K562 (cell line): ENCODE measurements around the gene TTLL11.

Experiments
- CHD1 ChIP-seq: fragments of 200-600 bp; sonication (generic); IDR thresholded peaks from one replicate; pipeline ENCODE4 v1.6.1; 2012; ENCODE audit warnings: mild to moderate bottlenecking, moderate library complexity, low read length, inconsistent platforms
- EZH2 ChIP-seq: IDR thresholded peaks from 2 replicates; pipeline ENCODE4 v1.6.1; 2012; ENCODE audit warnings: low read depth, mild to moderate bottlenecking, inconsistent platforms, low read length, borderline replicate concordance
- GTF2A2 ChIP-seq: IDR thresholded peaks from 2 replicates; pipeline ENCODE4 v1.6.1; 2016; ENCODE audit warnings: mild to moderate bottlenecking, missing genetic modification characterization, missing compliant biosample characterization
- POLR2A ChIP-seq: fragments of 450-650 bp; conservative IDR thresholded peaks from 2 replicates; pipeline ENCODE4 v1.6.1; 2016
- RB1 ChIP-seq: fragments of 450-650 bp; IDR thresholded peaks from 2 replicates; pipeline ENCODE4 v1.6.1; 2017; ENCODE audit warnings: low read depth, mild to moderate bottlenecking
- SIX5 ChIP-seq, 2 experiments: IDR thresholded peaks; 2 replicates each; pipeline ENCODE4 v1.6.1; 2011; ENCODE audit warnings: low read length in 2 of 2, borderline replicate concordance in 1 of 2, low read depth in 1 of 2, mild to moderate bottlenecking in 1 of 2, moderate library complexity in 1 of 2; ENCODE audit not compliant: insufficient read depth in 1 of 2
- TAF15 ChIP-seq: fragments of 200-400 bp; formaldehyde crosslinking; IDR thresholded peaks from 2 replicates; pipeline ENCODE4 v1.6.1; 2017; ENCODE audit warnings: mild to moderate bottlenecking, low read depth, low read length, moderate library complexity
- ZNF274 ChIP-seq: IDR thresholded peaks from 2 replicates; pipeline ENCODE4 v1.6.1; 2011; ENCODE audit warnings: low read depth, mild to moderate bottlenecking, low read length, moderate library complexity, borderline replicate concordance
- ZNF583 ChIP-seq: fragments of 250-450 bp; sonication (Bioruptor Pico); IDR thresholded peaks from 2 replicates; pipeline ENCODE4 v1.4.0; 2020
- ZNF764 ChIP-seq: fragments of 250-450 bp; sonication (Bioruptor Pico); IDR thresholded peaks from 2 replicates; pipeline ENCODE4 v1.4.0; 2020; ENCODE audit warnings: low read depth, mild to moderate bottlenecking, moderate library complexity
- TF ChIP-seq, protein P1 (sequence below), 3 experiments: IDR thresholded peaks in 2 of 3; conservative IDR thresholded peaks in 1 of 3; 2 replicates each; pipeline ENCODE4 v1.5.1; 2011 to 2012; ENCODE audit warnings: low read length in 3 of 3, mild to moderate bottlenecking in 3 of 3, control low read depth in 2 of 3, improper control_type of control experiment in 1 of 3, inconsistent platforms in 1 of 3, low read depth in 1 of 3, mixed read lengths in 1 of 3, moderate library complexity in 1 of 3; ENCODE audit not compliant: insufficient read depth in 2 of 3

DNA sequence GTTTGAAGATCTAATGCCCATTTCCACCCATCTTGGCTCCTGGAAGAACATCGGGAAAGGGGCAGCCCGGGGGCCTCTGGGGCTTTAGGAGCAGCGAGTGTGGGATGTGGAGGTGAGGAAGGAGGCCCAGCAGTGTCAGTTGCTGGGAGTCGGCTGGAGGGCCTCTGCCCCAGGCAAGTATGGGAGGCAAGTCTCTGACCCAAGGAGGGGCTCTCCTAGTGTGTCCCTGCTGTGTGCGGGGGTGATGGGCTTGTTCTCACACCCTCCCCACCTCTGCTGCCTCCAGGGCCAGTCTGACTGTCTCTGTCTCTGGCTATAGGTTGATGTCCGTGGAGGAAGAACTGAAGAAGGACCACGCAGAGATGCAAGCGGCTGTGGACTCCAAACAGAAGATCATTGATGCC is 312.0 kb downstream of the TTLL11 start:
- TF ChIP-seq, protein P1, sequence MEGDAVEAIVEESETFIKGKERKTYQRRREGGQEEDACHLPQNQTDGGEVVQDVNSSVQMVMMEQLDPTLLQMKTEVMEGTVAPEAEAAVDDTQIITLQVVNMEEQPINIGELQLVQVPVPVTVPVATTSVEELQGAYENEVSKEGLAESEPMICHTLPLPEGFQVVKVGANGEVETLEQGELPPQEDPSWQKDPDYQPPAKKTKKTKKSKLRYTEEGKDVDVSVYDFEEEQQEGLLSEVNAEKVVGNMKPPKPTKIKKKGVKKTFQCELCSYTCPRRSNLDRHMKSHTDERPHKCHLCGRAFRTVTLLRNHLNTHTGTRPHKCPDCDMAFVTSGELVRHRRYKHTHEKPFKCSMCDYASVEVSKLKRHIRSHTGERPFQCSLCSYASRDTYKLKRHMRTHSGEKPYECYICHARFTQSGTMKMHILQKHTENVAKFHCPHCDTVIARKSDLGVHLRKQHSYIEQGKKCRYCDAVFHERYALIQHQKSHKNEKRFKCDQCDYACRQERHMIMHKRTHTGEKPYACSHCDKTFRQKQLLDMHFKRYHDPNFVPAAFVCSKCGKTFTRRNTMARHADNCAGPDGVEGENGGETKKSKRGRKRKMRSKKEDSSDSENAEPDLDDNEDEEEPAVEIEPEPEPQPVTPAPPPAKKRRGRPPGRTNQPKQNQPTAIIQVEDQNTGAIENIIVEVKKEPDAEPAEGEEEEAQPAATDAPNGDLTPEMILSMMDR (IDR thresholded peaks at IDR 0.05 in 2 of 3, conservative IDR thresholded peaks at IDR 0.05 in 1 of 3; ENCODE audit: insufficient read depth in 2 of 3, low read depth in 1 of 3, low read length in 3 of 3) = no peak
- TF ChIP-seq POLR2A = no peak
- no peak for TF ChIP-seq RB1
- no peak for TF ChIP-seq EZH2
- TF ChIP-seq ZNF583 (CRISPR knock-in tag) = no peak
- no peak for TF ChIP-seq ZNF274
- no peak for TF ChIP-seq GTF2A2 (tag)
- no peak for TF ChIP-seq ZNF764 (CRISPR knock-in tag)
- no peak for TF ChIP-seq TAF15
- no peak for TF ChIP-seq SIX5 (IDR thresholded peaks at IDR 0.05; ENCODE audit: borderline replicate concordance in 1 of 2, insufficient read depth in 1 of 2, low read depth in 1 of 2, low read length in 2 of 2)
- TF ChIP-seq CHD1 = no peak
